T-helper 17 cell (primary cell): ENCODE results near the gene FAM117B. TPM values are rescaled to one million over a fixed set of nuclear protein-coding genes. Genes with fewer than 3 reads are reported as not detected.

Experiments
- total RNA-seq, 4 donors: library from RNA in 2 of 4; stranded (reverse) in 2 of 4; gene quantifications; one replicate each; pipeline ENCODE4 v1.2.3 and lab custom pipeline; 2022 to 2026

Gene FAM117B
- total RNA-seq, 2 donors from 2014 or later, result 20.1 to 22.8 TPM

Other genes with a start within 250 kb of the FAM117B start
- gene ICA1L, start 236.8 kb downstream of the FAM117B start, total RNA-seq, result 1 to 10 TPM; 2.4 to 3.3 TPM